ENCODE data around the gene LZTS2.

Gene LZTS2

DNA sequence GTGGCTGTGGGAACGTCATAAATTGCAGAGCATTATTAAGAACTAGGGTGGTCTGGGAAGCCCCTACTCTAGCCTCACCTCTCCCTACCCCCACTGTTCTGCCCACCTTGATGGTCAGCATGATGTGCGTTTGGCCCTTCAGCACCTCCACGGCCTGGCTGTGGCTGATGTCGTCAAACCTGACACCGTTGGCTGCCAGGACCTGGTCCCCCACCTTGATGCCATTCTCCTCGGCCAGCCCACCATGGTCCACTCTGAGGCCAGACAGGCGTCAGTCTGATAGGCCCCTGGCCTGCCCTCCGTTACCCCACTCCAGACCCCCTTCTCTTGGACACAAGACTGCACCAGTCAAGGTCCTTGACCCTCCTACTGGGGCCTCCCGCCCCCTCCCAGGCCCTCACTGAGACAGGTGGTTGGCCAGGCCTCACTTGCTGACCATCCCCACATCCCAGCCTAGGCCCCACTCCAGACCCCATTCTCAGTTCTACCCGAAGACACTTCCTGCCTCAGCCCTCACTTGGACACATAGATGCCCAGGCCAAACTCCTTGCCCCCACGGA lies 22.2 kb downstream of the LZTS2 start:
- TF ChIP-seq, protein P1, sequence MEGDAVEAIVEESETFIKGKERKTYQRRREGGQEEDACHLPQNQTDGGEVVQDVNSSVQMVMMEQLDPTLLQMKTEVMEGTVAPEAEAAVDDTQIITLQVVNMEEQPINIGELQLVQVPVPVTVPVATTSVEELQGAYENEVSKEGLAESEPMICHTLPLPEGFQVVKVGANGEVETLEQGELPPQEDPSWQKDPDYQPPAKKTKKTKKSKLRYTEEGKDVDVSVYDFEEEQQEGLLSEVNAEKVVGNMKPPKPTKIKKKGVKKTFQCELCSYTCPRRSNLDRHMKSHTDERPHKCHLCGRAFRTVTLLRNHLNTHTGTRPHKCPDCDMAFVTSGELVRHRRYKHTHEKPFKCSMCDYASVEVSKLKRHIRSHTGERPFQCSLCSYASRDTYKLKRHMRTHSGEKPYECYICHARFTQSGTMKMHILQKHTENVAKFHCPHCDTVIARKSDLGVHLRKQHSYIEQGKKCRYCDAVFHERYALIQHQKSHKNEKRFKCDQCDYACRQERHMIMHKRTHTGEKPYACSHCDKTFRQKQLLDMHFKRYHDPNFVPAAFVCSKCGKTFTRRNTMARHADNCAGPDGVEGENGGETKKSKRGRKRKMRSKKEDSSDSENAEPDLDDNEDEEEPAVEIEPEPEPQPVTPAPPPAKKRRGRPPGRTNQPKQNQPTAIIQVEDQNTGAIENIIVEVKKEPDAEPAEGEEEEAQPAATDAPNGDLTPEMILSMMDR (IDR thresholded peaks at IDR 0.05; ENCODE audit: poor library complexity, severe bottlenecking): no peak
- DNase-seq (ENCODE audit: low spot score): no peak
- H3K9me3 ChIP-seq (ENCODE audit: severe bottlenecking): no peaks in the 10 kb centered on the region
- H3K4me1 ChIP-seq (ENCODE audit: insufficient read depth, poor library complexity, severe bottlenecking): no peaks in the 10 kb centered on the region
- no peak for ATAC-seq (ENCODE audit: low read depth)
- H3K4me3 ChIP-seq (ENCODE audit: severe bottlenecking): no peak overlapping the region
- no peaks in the 10 kb centered on the region for H3K27me3 ChIP-seq (ENCODE audit: insufficient read depth, poor library complexity, severe bottlenecking)
- H3K27ac ChIP-seq (ENCODE audit: poor library complexity, severe bottlenecking): no peak overlapping the region
- no peaks in the 10 kb centered on the region for H3K36me3 ChIP-seq (ENCODE audit: low read depth)

DNA sequence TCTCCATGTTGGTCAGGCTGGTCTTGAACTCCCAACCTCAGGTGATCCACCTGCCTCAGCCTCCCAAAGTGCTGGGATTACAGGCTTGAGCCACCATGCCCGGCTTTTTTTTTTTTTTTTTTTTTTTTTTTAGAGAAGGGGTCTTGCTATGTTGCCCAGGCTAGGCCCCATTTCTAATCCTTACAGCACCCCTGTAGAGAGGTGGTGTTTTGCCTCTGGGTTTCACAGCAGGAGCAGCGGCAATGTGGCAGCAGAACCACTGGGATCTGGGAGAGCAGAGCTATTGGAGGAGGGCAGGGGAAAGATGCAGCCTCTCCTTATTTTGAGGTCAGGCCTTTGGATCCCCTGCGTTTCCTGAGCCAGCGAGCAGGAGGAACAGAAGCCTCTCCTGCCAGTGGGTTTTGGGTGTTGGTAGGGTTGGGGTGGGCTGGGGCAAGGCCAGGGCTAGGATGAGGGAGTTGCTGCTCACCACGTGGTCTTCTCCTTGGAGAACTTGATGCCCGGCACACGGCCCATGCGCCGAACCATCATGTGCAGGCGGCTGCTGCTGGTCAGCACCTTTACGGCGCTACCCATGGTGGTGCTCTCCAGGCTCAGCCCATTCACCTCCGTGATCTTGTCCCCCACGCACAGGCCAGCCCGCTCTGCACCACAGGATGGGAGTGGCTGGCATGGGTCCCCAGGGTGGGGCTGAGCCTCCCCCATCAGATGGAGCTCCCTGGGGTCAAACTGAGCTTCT lies 23.5 kb downstream of the LZTS2 start:
- TF ChIP-seq, protein P1 (IDR thresholded peaks at IDR 0.05; ENCODE audit: poor library complexity, severe bottlenecking): no peak
- H3K27me3 ChIP-seq (ENCODE audit: insufficient read depth, poor library complexity, severe bottlenecking): no peaks in the 10 kb centered on the region
- no peaks in the 10 kb centered on the region for H3K9me3 ChIP-seq (ENCODE audit: severe bottlenecking)
- H3K4me3 ChIP-seq (ENCODE audit: severe bottlenecking): no peak overlapping the region
- no peaks in the 10 kb centered on the region for H3K36me3 ChIP-seq (ENCODE audit: low read depth)
- ATAC-seq (ENCODE audit: low read depth): no peak
- no peak overlapping the region for H3K27ac ChIP-seq (ENCODE audit: poor library complexity, severe bottlenecking)
- DNase-seq (ENCODE audit: low spot score): no peak
- H3K4me1 ChIP-seq (ENCODE audit: insufficient read depth, poor library complexity, severe bottlenecking): no peaks in the 10 kb centered on the region

DNA sequence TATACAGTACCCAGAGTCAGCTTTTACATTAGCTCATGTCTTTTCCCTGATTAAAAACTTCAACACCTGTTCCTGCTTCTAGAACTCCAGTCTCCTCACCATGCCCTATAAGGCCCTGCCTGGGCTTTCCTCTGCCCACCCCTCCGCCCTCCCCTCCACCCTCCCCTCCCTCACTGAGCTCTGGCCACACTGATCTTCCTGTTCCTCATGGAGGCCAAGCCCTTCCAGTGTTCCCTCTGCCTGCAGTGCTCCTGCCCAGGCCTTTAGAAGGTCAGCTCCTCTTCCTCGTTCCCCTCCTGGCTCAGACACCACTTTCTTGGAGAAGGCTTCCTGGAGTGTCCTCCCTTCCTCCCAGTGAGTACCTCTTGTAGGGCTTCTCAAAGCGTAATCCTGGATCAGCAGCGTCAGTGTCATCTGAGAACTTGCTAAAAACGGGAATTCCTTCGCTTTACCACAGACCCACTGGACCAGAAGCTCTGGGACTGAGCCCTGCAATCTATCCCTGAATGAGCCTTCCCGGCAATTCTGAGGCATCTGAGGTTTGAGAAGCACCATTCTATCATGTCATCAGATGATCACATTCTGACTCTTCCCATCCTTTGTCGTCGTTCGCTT lies 27.6 kb downstream of the LZTS2 start:
- Histone ChIP-seq H3K27ac (ENCODE audit: poor library complexity, severe bottlenecking) (no peak overlapping the region), H3K9me3 (ENCODE audit: severe bottlenecking) (no peaks in the 10 kb centered on the region), H3K36me3 (ENCODE audit: low read depth) (no peaks in the 10 kb centered on the region), H3K4me1 (ENCODE audit: insufficient read depth, poor library complexity, severe bottlenecking) (no peaks in the 10 kb centered on the region), H3K4me3 (ENCODE audit: severe bottlenecking) (no peak overlapping the region), H3K27me3 (ENCODE audit: insufficient read depth, poor library complexity, severe bottlenecking) (no peaks in the 10 kb centered on the region)
- TF ChIP-seq, protein P1 (IDR thresholded peaks at IDR 0.05; ENCODE audit: poor library complexity, severe bottlenecking): no peak
- ATAC-seq (ENCODE audit: low read depth) (no peak), DNase-seq (ENCODE audit: low spot score) (no peak)

DNA sequence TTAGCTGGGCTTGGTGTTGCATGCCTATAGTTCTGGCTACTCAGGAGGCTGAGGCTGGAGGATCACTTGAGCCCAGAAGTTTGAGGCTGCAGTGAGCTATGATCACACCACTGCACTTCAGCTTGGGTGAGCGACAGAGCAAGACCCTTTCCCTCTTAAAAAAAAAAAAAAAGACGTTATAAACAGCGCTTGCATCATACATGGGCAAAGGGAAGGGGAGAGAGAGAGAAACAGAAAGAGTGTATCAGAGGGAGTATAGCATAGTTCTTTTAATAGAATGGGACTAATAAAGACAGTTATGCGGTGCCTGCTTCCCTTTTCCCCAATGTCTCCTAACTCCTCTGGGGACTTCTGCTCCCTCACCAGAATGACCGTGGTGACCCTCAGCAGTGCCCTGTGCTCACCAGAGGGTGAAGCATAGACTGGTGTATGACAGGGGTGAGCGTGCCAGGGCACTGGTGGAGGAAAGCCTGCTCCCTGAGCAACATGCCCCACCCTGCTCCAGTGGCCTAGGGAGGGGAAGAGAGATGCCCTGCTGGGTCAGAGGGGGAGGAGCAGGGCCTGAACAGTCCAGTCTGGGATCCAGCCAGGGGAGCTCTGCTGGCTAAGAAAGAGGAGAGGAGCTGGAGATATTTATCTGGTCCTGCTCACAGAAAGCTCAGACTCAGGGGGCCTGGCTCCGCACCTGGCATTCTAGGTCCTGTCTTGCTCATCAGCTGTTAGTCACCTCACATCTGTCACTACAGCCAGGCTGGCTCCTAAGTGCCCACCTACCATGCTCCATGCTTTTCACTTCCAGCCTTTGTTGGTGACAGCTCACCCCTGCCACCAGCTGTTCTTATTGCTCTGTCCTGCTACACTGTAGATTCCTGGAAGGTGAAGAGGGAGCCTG lies 29.1 kb downstream of the LZTS2 start:
- DNase-seq (ENCODE audit: low spot score): no peak
- H3K9me3 ChIP-seq (ENCODE audit: severe bottlenecking): no peaks in the 10 kb centered on the region
- ATAC-seq (ENCODE audit: low read depth): no peak
- TF ChIP-seq, protein P1 (IDR thresholded peaks at IDR 0.05; ENCODE audit: poor library complexity, severe bottlenecking): no peak
- H3K27ac ChIP-seq (ENCODE audit: poor library complexity, severe bottlenecking): no peak overlapping the region
- H3K27me3 ChIP-seq (ENCODE audit: insufficient read depth, poor library complexity, severe bottlenecking): no peaks in the 10 kb centered on the region
- H3K4me3 ChIP-seq (ENCODE audit: severe bottlenecking): no peak overlapping the region
- H3K36me3 ChIP-seq (ENCODE audit: low read depth): no peaks in the 10 kb centered on the region
- no peaks in the 10 kb centered on the region for H3K4me1 ChIP-seq (ENCODE audit: insufficient read depth, poor library complexity, severe bottlenecking)

All from RWPE2 (cell line).